ENCODE results near the gene CGA. TPM values are rescaled to one million over a fixed set of nuclear protein-coding genes. Genes with fewer than 3 reads are reported as not detected.

CGA gene
- 0.35 TPM for total RNA-seq

DNA sequence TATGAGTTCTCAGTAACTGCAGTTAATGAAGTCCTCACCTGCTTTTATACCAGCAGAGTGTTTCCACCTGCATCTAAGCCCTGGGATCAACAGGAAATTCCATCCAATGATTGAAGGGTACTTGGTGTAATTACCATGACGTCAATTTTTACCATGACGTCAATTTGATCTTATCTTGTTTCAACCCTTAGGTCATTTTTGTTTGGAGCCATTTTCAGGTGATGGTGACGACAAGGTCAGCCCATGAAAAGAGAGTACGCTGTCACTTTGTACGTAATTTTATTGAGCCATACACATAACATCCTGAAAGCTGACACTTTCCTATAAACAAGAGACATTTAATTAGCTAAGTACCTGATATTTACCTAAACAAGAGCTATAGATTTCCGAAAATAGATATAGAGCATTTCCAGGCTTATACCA is at the start of gene CGA:
CGA (minus strand) TSS at position 20 of the 423 bp plus-strand sequence. CDS start 6,906 bp downstream, outside the sequence.

Other genes with a start within 250 kb of the CGA start
- 0.93 TPM for gene HTR1E, start 157.6 kb downstream of the CGA start, total RNA-seq
- 65.9 TPM for gene ZNF292, start 60.5 kb upstream of the CGA start, total RNA-seq
- gene SMIM8, start 227.5 kb upstream of the CGA start, total RNA-seq = 20.3 TPM
- gene GJB7, start 234.2 kb upstream of the CGA start, total RNA-seq = not detected
- gene C6orf163, start 249.7 kb upstream of the CGA start, total RNA-seq = 6.2 TPM

All from metanephros (tissue), 1 donor.